Measurements from ENCODE around the gene TMEM255B.
"Not testable (repeated sequence)": the region's sequence is repeated elsewhere in the genome, so short reads cannot be mapped to it uniquely, and the experiment has no call there.

TMEM255B gene

GRCh38 chr13:113748101-113748861, 10.7 kb upstream of the TMEM255B start:
- in situ Hi-C loops (cut with MboI; ENCODE audit: low sequenced_read_pairs), result no loop called here

- in situ Hi-C loops (cut with MboI; ENCODE audit: low sequenced_read_pairs), result no loop called here
Observed at GRCh38 chr13:113748862-113749451, 10.1 kb upstream of the TMEM255B start.

- in situ Hi-C loops (cut with MboI; ENCODE audit: low sequenced_read_pairs), result no loop called here
Observed at GRCh38 chr13:113749507-113749906, 9.5 kb upstream of the TMEM255B start.

- in situ Hi-C loops (cut with MboI; ENCODE audit: low sequenced_read_pairs), result no loop called here
Observed at GRCh38 chr13:113749967-113750366, 9.1 kb upstream of the TMEM255B start.

GRCh38 chr13:113750554-113751399, 8.2 kb upstream of the TMEM255B start:
- in situ Hi-C loops (cut with MboI; ENCODE audit: low sequenced_read_pairs), result no loop called here

GRCh38 chr13:113751491-113751890, 7.5 kb upstream of the TMEM255B start:
- in situ Hi-C loops (cut with MboI; ENCODE audit: low sequenced_read_pairs), result no loop called here

- in situ Hi-C loops (cut with MboI; ENCODE audit: low sequenced_read_pairs), result not testable (repeated sequence)
Observed at GRCh38 chr13:113752211-113752986, 6.6 kb upstream of the TMEM255B start.

- in situ Hi-C loops (cut with MboI; ENCODE audit: low sequenced_read_pairs), result no loop called here
Observed at GRCh38 chr13:113753171-113753570, 5.9 kb upstream of the TMEM255B start.

- in situ Hi-C loops (cut with MboI; ENCODE audit: low sequenced_read_pairs), result no loop called here
Observed at GRCh38 chr13:113754242-113754641, 4.8 kb upstream of the TMEM255B start.

- in situ Hi-C loops (cut with MboI; ENCODE audit: low sequenced_read_pairs), result no loop called here
Observed at GRCh38 chr13:113754691-113755090, 4.3 kb upstream of the TMEM255B start.

GRCh38 chr13:113756441-113757097, 2.5 kb upstream of the TMEM255B start:
- in situ Hi-C loops (cut with MboI; ENCODE audit: low sequenced_read_pairs), result no loop called here

GRCh38 chr13:113759525-113760137, 605 bp downstream of the TMEM255B start:
- in situ Hi-C loops (cut with MboI; ENCODE audit: low sequenced_read_pairs), result no loop called here

- in situ Hi-C loops (cut with MboI; ENCODE audit: low sequenced_read_pairs), result no loop called here
Observed at GRCh38 chr13:113761136-113761535, 2.1 kb downstream of the TMEM255B start.

GRCh38 chr13:113762075-113762474, 3.0 kb downstream of the TMEM255B start:
- in situ Hi-C loops (cut with MboI; ENCODE audit: low sequenced_read_pairs), result no loop called here

GRCh38 chr13:113762538-113762937, 3.5 kb downstream of the TMEM255B start:
- in situ Hi-C loops (cut with MboI; ENCODE audit: low sequenced_read_pairs), result no loop called here

- in situ Hi-C loops (cut with MboI; ENCODE audit: low sequenced_read_pairs), result no loop called here
Observed at GRCh38 chr13:113763254-113763653, 4.2 kb downstream of the TMEM255B start.

GRCh38 chr13:113763961-113764792, 5.2 kb downstream of the TMEM255B start:
- in situ Hi-C loops (cut with MboI; ENCODE audit: low sequenced_read_pairs), result no loop called here

- in situ Hi-C loops (cut with MboI; ENCODE audit: low sequenced_read_pairs), result no loop called here
Observed at GRCh38 chr13:113764793-113765563, 6.0 kb downstream of the TMEM255B start.
